Stimulated activated CD4-positive, alpha-beta T cell treated with anti-CD3 and anti-CD28 coated beads, TNF-alpha, amount 100 ng/mL, for 1 hour (primary cell): ENCODE measurements around the gene CDK5R2.

Source experiments
- DNase-seq, 3 donors: peaks; one replicate each; pipeline ENCODE4 v3.0.0-alpha.2; 2020; ENCODE audit warnings: low read depth in 3 of 3, low spot score in 1 of 3

CDK5R2 gene

GRCh38 chr2:218986148-218986761, 26.8 kb downstream of the CDK5R2 start:
- no peak for DNase-seq

- DNase-seq: no peak
Measured at GRCh38 chr2:218988164-218988563, 28.7 kb downstream of the CDK5R2 start.

- DNase-seq: no peak
Measured at GRCh38 chr2:218988650-218989049, 29.2 kb downstream of the CDK5R2 start.

- no peak for DNase-seq
Measured at GRCh38 chr2:218990052-218990451, 30.6 kb downstream of the CDK5R2 start.

GRCh38 chr2:218990612-218991011, 31.1 kb downstream of the CDK5R2 start:
- DNase-seq: no peak

GRCh38 chr2:218991674-218992168, 32.3 kb downstream of the CDK5R2 start:
- no peak for DNase-seq

DNA sequence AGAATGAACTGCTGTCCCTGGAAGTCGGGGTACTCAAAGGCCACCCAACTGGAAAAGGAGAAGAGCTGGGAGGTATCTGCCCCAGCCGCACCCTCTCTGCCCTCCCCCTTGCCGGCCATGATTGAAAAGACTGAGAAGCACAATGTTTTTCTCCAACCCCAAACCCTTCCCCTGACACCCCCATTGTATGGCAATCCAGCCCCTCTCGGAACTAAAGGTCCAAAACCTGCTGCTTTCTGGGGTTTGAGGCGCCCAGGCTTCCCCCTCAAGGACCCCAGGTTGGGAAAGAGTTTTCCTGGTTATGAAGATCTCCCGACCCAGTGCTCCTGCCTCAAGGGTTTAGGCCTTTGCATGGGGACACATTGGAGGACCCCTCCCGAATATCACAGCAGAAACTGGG, 32.7 kb downstream of the CDK5R2 start:
- no peak for DNase-seq

- no peak for DNase-seq
Measured at GRCh38 chr2:218992703-218993344, 33.4 kb downstream of the CDK5R2 start.

GRCh38 chr2:218993345-218994315, 34.2 kb downstream of the CDK5R2 start, which contains the start of gene CRYBA2:
CRYBA2 (minus strand) TSS chr2:218993422; CDS start chr2:218993176, 246 bp downstream.
- DNase-seq: no peak

DNA sequence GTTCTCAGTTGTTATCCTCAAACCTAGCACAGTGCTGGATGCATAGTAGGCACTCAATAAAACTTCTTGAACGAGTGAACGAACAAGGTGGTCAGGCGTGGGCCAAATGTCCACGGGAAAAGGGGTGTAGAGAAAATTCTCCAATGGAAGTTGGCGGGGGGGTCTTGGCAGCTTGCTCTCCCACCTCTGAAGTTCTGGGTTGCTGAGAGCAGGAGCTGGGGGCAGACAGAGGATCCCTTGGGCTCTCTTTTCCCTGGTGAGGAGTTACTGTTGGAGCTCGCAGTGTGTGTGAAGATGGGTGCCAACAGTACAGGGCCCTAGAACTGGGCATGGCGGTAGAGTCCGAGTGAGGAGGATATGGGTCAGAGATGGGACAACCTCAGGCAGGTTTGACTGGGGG, 36.1 kb downstream of the CDK5R2 start:
- no peak for DNase-seq

GRCh38 chr2:218995972-218996711, 36.7 kb downstream of the CDK5R2 start:
- peak; percentile 36 to 78 (median 39) for DNase-seq

DNA sequence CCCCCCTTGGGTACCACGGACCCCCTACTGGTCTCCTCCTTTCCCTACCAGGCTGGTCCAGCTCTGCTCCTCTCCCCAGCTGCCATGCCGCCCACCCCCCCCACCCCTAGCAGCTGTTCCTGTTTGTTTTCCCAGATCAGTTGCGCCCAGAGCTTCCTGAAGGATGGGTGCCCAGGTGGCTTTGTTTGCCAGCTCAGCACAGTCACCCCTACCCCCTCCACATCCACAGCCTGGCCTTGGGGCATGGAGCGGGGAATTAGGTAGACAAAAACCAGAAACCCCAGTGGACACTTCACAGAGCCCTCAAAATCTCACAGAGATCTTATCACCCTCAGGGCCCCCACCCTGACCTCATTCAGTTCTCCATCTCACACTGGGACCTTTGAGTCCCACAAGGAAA, 37.5 kb downstream of the CDK5R2 start:
- DNase-seq: no peak

GRCh38 chr2:218997731-218998130, 38.3 kb downstream of the CDK5R2 start:
- DNase-seq: no peak

GRCh38 chr2:218998414-218999002, 39.0 kb downstream of the CDK5R2 start:
- no peak for DNase-seq

DNA sequence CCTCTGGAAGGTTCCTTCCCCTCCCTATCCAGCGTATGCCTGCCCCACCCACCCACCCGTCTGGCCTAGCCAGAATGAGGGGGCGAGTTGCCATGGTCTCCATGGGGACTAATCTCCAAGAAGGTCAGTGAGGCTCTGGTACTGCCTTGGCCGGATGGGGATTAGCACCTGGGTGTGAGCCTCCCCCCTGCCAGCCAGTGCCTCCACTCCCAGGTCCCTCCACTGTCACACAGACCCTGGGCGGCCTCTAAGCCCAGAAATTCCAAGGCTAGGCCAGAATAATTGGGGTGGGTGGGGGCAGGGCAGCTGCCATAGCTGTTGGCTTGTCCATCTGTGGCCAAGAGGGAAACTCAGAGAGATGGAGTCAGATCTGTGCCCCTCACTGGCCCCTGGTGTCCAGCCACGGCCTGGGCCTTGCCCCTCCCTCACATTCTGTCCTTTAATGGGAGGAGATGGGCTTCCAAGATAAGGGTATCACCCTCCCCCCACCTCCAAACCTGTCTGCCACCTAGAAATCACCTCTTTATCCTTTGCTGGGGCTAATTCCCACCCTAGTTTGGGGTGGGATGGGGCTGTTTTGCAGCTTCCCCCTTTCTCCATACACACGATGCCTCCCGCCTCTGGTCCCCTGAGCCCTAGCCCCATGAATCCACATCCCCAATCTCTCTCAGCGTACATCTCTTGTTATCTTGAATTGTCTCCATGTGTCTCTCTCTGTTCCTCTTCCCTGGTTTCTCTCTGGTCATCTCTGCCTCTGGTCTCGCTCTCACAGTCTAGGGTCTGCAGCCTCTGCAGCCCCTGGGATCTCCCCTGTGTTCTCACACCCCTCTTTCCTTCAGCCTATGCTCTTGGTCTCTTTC, 39.8 kb downstream of the CDK5R2 start:
- DNase-seq: no peak

GRCh38 chr2:218999881-219000568, 40.6 kb downstream of the CDK5R2 start:
- no peak for DNase-seq

DNA sequence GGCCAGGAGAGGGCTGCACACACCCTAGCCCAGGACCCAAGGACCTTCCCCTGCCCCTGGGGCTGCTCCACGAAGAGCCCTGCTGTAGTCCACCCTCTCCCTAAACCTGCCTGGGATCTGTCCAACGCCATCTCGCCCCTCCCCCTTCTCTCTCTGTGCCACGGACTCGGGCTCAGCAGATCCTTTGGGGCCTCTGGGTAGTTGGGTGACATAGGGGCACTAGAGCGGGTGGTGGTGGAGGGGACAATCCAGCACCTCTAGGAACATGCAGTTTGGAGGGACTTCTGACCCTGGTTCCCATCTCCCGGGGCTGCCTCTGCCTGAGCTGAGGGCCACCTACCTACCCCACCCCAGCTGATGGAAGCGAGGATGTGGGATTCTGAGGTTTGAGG, 41.1 kb downstream of the CDK5R2 start:
- no peak for DNase-seq

DNA sequence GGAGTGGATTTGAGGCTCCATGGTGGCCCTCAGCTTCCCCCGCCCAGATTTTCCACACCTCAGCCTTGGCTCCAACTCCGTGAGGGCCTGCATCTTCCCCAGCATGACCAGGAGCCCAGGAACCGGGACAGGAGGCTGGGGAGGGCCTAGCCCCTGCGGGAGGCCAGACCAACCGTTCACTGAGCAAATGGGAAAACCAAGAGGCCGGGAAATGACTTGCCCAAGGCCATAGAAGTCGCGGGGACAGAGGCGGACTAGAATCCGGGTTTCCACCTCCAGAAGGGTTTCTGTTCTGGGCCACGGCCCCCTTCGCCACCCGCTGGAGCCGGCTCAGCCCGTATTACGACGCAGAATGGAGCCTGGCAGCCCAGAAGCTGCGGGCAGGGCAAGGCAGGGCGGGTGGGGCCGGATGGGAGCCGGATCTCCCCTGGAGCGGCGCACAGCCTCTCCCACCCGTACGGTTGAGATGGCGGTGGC, 41.7 kb downstream of the CDK5R2 start:
- no peak for DNase-seq
